H1 (cell line): ENCODE data around the gene USP3.

ENCODE experiments used
- CEBPB ChIP-seq: IDR thresholded peaks from 2 replicates; pipeline ENCODE4 v1.6.1; 2012; ENCODE audit warnings: low read depth, low read length
- CHD2 ChIP-seq: IDR thresholded peaks from 2 replicates; pipeline ENCODE4 v1.6.1; 2012; ENCODE audit warnings: low read length, improper control_type of control experiment

DNA sequence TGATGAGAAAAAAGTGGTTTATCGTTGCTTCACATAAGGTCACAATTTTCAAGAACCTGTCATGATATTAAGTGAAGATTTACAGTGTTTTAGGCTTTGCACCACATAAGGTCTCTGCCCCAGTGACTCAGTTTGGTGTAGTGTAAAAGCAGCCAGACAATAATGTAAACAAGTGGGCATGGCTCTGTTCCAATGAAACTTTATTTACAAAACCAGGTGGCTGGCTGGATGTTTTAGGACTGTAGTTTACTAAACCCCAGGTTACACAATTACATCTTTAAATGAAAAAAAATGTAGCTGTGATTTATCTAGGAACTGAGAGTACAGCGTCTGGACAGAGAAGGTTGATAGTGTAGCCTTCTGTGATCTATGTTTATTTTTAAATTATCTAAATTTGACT, 83.1 kb downstream of the USP3 start:
- TF ChIP-seq CHD2 (no peak), CEBPB (no peak)
